Activated T-helper 1 cell treated with Interleukin-2 at 50 U/mL for 16 hours (primary cell): Measurements from ENCODE around the gene UBE2A.
A peak's percentile ranks its signal among the peaks of the same experiment; 100 is the strongest.

Experiments
- DNase-seq: peaks from one replicate; pipeline ENCODE4 v3.0.0-alpha.2; 2020; ENCODE audit warnings: low read depth

UBE2A gene

DNA sequence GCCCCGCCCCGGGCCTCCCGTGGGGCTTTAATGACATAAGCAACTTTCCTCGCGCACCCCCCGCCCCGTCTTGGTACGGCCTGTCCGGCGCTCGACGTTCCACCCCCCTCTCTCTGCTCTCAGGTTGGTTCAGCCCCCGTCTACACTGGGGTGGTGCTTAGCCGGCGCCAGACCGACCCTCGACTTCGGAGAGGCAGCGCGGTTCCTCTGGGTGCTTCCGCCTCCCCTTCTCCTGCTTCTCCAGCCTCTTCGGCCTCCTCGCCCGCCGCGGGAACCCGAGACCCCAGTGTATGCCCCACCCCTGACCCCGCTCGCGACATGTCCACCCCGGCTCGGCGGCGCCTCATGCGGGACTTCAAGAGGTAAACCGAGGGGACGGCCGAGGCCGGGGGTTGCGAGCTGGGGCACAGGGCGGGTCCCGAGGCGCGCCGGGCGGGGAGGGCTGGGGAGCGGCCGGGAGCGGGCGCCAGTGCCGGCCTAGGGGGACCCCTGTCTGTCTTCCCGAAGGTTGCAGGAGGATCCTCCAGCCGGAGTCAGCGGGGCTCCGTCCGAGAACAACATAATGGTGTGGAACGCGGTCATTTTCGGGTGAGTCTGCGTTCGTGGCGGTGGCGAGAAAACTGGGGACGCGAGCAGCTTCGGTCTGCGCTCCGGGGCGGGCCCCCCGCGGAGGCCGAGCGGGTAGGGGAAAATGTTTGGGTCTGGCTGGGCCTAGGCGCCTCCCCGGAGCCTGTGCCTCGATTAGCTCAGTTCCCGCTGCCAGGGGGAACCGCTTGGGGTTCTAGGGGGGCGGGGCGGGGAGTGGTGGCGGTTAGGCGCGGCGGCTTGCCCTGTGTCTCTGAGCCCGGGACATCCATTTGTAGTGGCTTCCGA, at the start of gene UBE2A:
TSS of gene UBE2A (plus strand) at position 170 of the 873 bp plus-strand sequence. CDS start at position 319, 149 bp downstream.
- peak; percentile 77 for DNase-seq

DNA sequence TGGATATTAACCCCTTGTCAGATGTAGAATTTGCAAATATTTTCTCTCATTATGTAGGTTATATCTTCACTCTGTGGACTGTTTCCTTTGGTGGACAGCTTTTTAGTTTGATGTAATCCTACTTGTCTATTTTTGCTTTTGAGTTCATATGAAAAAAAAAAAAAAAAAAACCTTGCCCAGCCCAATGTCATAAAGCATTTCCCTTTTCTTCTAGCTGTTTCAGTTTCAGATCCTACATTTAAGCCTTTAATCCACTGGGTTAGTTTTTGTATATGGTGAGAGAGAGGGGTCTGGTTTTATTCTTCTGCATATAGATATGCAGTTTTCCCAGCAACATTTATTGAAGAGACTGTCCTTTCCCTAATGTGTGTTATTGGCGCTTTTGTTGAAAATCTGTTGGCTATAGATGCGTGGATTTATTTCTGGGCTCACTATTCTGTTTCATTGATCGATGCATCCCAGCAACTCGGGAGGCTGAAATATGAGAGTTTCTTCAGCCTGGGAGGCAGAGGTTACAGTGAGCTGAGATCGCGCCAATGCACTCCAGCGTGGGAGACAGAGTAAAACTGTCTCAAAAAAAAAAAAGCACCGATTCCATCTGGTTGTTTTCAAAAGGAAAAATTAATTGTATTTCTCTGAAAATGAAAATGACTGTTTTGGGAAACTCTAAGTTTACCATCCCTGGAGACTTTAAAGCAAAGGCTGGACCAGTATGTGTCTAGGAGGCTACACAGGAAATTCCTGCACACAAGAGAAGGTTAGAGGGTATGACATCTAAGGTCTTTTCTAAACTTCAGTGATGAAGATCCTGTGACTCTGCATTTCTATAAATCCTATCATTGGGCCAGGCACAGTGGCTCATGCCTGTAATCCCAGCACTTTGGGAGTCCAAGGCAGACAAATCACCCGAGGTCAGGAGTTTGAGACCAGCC, 44.8 kb upstream of the UBE2A start:
- DNase-seq = no peak

DNA sequence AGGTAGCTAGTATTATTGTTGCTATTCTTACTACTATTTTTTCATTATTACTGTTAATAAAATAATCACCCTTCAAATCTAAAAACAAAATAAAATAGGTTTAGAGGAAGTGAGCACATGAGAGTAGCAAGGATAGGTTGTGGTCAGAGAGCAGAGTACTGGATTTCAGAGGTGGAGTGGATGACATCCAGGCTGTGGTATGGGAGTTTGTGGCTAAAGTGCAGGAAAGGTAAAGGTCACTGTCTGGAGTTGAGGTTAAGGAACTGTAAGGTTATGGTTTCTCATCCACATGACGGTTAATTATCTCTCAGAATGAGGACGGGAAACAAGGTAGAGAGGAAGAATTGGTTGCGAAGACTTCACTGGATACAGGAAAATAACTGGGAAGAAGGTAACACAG, 36.9 kb upstream of the UBE2A start:
- no peak for DNase-seq

DNA sequence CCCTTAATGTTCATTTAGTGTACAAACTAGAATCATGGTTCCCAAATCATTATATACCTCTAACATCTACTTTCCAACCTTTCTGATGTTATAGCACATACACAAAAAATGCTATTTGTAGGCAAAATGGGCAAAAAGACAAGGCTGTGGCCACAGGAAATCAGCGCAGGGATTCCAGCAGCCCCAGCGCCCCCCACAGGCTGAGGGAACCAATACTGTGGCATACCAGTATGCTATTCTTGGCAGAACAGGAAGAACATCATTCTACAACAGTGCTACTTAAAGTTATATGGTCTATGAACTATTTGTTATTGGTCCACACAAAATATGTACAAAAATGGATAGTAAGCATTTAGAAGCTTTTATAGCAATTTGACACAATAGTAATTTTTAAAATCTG, 34.5 kb upstream of the UBE2A start:
- no peak for DNase-seq

DNA sequence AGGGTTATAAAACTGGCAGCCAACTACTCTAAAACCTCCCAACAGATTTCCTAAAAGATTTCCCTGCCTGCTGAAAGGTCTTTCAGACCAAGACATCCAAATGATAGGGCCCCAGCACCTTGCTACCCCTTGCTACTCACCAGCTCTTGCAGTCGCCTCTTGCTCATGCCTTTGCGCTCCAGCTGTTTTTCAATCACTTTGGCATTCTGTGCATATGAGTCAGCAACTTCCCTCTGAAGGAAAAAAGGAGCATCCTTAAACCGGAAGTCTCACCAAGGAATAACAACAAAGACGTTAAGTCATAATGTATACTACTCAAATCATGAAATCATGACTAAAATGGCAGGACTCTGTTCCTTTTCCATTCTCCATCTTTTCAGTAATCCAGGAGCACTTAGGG, 33.2 kb upstream of the UBE2A start:
- DNase-seq = no peak

DNA sequence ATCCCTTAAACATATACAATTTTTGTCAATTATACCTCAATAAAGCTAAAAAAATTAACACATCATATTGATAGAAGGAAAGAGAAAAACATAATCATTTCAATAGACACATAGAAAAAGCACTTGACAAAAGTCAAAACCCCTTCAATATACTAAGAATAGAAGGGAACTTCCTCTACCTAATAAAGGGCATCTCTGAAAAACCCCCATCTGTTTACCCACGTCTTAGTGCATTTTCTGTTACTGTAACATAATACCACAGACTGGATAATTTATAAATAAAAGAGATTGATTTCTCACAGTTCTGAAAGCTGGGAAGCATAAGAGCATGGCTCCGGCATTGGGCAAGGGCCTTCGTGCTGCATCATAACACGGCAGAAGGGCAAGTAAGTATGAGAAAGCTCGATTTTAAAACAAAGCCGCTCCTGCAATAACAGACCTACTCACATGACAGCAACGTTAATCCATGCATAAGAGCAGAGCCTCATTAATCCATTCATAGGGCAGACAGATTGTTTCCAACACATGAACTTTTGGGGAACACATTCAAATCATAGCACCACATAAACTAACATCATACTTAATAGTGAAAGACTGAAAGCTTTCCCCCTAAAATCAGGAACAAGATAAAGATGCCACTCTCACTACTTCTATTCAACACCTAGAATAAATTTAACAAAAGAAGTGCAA, 24.9 kb upstream of the UBE2A start:
- DNase-seq = no peak

DNA sequence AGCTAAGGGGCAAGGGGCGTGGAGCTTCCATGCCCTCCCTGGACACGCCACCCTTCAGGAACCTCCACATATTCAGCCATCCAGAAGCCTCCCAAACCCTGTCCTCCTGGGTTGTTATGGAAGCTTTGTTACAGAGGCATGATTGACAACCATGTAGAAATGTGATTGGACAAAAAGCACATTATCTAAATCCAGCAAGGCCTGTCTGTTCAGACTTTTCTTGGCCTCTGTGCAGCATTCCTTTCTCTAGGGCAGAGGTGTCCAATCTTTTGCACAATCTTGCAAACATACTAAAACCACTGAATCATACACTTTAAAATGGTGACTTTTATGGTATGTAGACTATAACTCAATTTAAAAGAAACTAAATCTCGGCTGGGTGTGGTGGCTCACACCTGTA, 21.9 kb upstream of the UBE2A start:
- no peak for DNase-seq

DNA sequence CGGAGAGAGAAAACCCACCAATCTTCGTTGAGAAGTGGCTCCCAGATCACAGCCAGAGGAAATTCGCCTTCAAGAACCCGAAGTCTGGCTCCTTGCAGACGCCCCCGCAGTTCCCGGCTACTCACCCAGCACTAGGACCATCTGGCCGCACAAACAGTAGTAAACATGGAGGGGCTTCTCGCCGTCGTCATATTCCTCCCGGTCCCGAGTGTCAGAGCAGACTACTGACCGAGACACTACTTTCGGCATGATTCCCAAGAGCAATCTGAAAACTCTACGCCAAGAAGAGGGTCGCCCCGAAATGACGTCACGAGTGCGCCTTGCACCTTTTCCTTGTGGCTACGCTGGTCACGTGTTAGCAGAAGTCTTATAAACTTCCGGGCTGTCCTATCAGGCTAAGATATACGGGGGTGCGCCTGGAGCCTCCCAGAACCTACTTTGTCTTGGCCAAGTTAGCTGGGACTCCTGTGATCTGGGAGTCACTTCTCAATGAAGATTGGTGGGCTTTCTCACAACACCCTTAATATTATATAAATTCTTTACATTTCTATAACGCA, 9.2 kb upstream of the UBE2A start, which contains the start of gene STEEP1:
TSS of gene STEEP1 (minus strand) at position 303 of the 557 bp plus-strand sequence. CDS start at position 249, 54 bp downstream.
- DNase-seq = peak; percentile 71

DNA sequence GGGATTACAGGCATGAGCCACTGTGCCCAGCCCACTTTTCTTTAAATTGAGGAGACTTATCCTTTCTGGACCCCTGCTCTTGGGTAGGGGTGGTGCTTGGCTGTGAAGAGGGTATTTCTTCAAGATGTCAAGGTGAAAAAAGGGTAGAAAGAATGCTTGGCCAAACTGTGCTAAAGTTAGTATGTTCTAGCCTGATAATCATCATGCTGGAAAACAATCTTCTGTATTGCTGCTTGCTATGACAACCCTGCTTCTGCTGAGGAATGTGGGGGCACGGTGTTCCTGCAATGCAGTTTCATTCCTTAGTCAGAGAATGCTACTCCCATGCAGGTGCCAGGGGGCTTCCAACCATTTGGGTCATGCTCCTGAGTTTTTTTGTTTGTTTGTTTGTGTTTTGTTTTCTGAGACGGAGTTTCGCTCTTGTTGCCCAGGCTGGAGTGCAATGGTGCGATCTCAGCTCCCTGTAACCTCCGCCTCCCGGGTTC, 4.0 kb upstream of the UBE2A start:
- no peak for DNase-seq

DNA sequence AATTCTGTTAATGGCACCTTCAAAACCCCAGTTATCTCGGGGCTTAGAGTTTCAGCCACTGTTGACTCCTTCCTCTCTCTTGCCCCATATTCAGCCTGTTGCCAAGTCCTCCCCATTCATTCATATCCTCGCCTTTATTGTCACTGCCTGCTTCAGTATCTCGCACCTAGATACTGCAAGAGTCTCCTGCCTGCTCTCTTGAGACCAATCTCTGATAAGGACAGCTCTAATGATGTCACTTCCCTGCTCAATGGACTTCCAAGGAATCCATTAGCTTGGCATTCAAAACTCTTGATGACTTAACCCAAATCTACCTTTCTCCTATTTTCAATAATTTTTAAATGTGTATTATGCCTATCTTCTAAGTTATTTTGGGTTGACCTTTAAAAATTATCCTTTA, 1.1 kb upstream of the UBE2A start:
- no peak for DNase-seq

DNA sequence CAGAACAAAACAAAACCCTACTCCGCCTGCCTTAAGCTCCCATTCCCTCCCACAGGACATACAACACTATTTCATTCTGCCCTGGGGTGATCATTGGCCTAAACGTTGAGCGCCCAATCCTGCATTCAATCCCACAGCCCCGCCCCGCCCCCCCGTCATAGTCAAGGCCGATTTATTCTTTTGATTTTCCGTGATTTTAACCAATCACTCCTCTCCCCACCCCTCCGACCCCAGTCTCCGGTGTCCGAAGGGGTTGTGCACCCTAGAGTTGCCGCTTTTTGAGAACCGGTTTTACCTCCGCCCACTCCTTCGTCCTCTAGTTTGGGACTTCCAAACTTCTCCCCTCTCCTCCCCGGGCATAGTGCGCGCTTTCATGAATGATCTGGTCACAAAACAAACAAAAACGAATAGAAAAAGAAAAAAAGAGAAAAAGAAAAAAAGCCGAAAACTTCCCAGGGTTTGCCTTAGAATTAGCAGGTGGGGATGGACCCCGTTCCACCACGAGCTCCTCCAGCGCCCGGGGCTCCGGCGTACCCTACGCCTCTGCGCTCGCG, 446 bp upstream of the UBE2A start:
- DNase-seq = no peak

DNA sequence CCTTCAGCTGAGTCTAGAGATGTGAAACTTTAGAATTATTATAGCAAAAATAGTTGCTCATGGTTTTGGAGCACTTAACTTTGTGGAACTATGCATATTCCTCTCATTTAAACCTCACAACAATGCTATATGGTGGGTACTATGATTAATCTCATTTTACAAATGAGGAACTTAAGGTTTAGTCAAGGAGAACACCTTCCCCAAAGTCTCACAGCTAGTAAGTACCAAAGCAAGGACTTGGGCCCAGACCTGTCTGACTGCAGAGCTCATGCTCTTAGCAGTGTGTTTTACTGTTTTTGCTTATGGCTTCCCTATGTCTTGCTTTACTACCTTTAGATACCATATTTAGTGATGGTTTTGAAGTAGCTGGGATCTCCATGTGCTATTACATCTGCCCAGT, 5.1 kb downstream of the UBE2A start:
- no peak for DNase-seq

DNA sequence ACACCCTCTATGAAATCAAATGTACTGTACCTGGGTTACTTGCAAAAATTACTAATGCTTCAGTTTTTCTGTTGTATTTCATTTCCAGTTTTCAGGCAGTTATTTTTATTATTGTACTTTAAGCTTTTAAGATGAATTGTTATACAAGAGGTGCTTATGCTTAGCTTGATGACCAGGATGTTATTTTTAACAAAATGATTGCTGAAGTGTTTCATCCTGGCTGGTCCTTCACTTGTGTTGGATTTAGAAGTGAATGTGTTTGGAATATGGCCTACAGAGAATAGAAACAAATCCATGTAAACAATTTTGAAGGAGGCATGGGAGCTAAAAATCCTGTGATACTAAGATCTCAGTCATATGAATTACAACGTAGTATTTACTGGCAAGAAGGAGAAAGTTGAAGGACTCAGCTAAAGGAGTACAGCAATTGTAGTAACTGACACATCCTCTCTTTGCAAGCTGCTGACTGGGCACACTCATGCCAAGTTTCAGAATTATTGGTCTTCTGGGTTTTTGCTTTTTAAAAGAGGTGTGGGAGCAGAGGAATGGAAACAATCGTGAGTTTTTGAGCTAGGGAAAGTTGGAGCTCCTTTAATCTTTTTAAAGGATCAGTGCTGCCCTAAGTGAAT, 9.2 kb downstream of the UBE2A start:
- DNase-seq = no peak

DNA sequence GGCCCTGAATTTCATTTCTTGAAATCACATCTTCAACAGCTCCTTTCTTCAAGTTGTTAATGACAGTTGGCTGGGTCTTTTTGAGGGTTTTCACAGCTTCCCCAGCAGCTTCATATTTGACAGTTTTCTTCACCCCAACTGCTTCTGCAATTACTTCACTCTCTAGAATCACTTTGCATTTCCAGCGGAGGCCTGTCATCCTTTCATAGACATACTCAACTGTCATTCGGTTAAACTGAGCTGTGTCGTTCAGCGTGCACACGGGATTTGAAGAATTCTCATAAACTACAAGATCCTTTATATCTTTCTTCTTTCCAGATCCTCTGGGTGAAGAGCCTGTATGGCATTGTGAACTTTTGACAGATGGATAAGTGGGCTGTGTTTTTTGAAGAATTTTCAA, 15.4 kb downstream of the UBE2A start:
- DNase-seq = no peak

DNA sequence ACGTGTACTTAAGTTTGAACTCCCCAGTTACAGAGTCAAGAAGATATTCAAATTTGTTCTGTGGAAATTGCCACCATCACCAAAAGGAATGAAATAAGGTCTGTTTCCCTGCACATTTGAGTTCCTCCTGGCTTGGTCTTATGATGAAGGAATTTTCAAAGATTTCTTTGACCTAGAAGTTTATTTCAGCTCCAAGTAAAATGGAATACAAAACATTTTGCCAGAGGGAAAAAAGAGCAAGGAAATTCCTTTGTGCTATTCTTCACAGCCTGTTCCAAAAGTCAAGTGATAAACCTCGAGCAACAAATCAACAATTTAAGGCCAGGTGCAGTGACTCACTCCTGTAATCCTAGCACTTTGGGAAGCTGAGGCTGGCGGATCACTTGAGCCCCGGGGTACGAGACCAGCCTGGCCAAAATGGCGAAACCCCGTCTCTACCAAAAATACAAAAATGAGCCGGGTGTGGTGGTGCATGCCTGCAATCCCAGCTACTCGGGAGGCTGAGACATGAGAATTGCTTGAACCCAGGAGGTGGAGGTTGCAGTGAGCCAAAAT, 28.4 kb downstream of the UBE2A start:
- no peak for DNase-seq

DNA sequence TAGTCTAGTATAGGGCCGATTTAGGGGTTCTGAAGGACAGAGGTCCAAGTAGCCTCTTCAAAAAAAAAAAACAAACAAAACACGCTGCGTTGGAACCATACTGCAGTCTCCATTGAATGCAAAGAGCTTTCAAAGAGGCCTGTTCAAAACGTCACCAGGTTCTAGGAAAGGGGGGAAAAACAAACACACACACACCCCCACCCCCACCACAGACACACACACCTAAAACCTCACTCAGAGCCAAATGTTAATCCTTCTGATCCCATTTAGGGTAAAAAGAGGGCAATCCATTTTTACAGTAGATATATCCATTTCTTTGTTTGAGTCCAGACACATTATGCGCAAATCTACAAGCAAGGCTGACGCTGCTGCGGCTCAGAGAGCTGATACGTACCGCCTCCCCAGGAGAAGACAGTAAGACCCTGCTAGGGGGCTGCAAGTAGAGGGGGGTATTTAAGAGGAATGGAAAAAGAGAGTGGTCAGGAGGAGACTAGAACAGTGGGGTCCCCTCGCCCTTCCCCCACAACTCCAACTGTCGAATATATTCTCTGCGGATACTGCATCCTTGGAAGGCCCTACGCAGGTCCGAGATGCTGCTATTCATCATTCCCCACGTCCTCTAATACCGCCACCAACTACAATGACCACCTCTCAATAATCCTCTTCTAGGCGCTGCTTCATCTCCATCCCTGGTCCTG, 30.6 kb downstream of the UBE2A start:
- no peak for DNase-seq

DNA sequence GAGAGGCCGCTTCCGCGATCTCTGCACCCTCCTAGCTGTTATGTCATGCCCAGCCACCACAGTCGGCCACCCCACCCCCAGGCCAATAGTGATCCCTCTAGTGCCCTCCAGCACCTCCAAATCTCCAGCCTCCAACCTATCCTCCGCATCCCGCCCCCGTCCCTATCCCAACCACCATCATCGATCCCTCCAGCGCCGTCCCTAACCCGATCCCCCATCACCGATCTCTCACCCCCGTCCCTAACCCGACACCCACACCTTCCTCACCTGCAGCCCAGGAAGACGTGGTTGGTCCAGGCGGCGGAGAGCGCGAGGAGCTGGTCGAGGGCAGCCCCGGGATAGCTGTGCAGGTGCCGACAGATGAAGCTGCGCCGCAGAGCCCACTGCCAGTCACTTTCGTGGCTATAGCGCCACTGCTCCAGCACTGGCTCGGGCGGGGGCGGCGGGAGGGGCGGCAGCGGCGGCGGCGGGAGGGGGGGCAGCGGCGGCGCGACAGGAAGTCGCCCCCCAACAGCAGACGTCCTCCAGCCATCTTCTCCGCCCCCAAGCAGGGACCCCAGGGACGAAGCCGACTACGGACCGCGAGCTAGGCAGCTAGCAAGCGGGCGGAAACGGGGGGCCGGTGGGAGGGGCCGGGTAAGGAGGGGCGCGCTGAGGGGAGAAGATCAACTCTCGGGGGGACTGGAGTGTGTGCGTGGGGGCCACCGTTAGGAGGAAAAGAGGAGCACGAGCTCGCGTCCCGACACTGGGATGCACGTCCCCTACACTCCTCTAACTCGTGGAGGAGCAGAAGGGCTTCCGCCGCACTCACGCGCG, 31.3 kb downstream of the UBE2A start:
- peak; percentile 27 for DNase-seq

DNA sequence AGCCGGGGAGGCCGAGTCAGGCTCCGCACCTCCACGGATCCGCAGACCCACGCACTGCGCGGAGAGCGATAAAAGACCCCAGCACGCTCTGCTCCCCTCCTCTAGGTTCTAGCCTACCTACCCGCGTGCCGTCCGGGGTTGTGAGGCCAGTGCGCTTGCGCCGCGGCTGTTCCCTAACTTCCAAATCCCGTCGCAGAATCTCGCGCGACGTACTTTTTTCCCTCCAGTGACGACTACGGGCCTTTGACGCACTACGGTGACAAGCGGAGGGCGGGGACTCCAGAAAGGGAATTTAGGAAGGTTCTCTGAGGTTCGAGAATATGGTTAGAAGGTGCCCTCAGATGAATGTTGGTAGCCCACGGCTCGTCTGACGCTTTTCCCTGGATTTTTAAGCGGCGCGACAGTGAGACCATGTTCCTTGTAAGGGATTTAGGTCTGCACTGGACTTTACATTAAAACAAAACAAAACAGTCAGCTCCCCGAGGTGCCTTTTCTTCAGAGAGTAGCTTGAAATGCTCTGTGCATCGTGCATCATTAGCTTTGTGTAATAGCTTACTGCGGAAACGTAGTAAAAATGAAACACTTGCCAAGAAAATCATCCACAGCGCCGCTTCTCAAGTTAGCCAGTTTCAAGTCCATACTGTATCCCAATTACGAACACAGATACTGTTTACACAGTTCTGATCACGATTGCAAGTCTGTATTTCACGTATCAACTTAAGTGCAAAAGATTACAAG, 32.1 kb downstream of the UBE2A start, which contains the start of gene NKRF:
TSS of gene NKRF (minus strand) at position 145 of the 738 bp plus-strand sequence.
- peak; percentile 74 for DNase-seq
